Body of pancreas (tissue), 4 donors: Measurements from ENCODE around the gene MAGOH.

ENCODE experiments used
- CTCF ChIP-seq, 7 experiments: fragments of 450-650 bp in 4 of 7; fragments of 200-600 bp in 3 of 7; sonication (generic) in 3 of 7; IDR thresholded peaks; one replicate each; pipeline ENCODE4 v1.5.1; 2016 to 2019; ENCODE audit warnings: antibody characterized with exemption in 7 of 7
- POLR2A ChIP-seq, 3 donors: fragments of 450-650 bp; IDR thresholded peaks; one replicate each; pipeline ENCODE4 v1.6.1; 2016; ENCODE audit warnings: antibody characterized with exemption in 3 of 3, mild to moderate bottlenecking in 2 of 3

- TF ChIP-seq CTCF (IDR thresholded peaks at IDR 0.05) = no peak
- TF ChIP-seq POLR2A (IDR thresholded peaks at IDR 0.05) = no peak
Observed at GRCh38 chr1:53250325-53250724, 12.0 kb upstream of the MAGOH start.
